EH (cell line): Measurements from ENCODE around the gene PRSS50.

ENCODE experiments used
- DNase-seq: peaks from one replicate; pipeline ENCODE4 v3.0.0-alpha.2; 2015; ENCODE audit warnings: low read depth

PRSS50 gene

GRCh38 chr3:46670000-46670890, 47.4 kb downstream of the PRSS50 start:
- DNase-seq: no peak

DNA sequence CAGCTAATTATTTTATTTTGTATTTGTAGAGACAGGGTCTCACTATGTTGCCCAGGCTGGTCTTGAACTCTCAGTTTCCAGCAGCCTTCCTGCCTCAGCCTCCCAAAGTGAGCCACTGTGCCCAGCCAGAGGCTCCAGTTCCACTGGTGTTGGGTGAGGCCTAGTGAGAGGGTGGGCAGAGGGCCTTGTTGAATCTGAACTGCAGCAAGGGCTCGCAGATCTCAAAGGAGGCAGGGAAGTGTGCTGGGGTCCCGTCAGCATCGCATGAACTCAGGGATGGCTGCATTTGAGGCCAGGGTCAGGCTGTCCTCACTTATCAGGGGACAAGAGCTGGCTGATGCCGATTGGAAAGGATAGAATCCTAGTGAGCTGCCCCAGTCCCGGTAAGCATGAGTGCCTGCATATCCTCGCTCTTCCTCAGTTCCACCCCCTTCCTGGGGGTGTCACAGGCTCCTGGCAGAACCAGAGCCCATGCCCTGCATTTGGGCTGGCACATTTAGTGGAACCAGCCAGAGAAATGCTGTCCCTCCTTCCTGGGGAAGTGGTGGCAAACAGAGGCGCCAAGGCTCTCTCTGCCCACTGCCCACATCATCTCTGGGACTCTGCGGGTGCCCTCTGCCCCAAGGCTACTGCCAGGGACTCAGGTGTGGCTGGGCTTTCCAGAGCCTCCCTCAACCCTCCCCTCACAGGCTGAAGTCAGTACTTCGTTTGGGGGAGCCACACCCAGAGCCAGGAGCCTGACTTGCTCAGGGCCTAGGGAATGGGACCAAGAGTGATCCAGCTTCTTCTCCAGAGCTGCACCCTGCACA, 48.3 kb downstream of the PRSS50 start:
- no peak for DNase-seq

DNA sequence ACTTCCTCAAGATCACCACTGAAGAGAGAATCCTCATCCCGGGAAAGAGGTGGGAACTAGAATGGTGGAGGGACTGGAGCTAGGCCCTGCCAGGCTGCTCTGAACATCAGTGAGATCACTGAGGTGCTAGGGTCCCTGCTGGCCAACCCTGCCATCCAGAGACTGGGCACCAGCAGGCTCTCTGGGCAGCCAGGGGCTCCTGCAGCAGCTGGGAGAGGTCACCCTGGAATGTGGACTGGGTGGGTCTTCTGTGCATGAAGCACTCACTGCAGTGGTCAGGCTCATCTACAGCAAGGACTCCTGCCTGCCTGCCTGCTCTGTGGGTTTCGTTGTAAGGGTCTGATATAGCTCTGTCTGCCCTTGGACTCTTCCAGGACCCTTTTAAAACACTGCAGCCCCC, 49.1 kb downstream of the PRSS50 start:
- no peak for DNase-seq

DNA sequence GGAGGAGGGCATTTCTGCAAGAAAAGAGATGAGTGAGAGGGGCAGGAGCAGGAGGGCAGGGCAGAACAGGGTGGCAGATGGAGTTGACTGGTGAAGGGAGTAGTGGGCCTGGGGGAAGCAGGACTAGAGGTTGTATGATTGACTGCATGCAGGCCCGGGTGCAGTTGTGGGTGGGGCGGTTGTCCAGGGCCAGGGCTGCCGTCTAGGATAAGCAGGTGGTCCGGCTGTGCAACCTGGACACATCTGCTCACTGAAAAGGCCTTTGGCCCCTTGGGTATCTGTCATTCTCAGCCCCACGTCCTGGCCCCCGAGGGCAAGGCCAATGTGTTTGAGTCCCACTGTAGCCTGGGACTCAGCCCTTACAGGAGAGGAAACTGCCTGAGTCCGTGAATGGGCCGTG, 49.6 kb downstream of the PRSS50 start:
- DNase-seq: no peak

DNA sequence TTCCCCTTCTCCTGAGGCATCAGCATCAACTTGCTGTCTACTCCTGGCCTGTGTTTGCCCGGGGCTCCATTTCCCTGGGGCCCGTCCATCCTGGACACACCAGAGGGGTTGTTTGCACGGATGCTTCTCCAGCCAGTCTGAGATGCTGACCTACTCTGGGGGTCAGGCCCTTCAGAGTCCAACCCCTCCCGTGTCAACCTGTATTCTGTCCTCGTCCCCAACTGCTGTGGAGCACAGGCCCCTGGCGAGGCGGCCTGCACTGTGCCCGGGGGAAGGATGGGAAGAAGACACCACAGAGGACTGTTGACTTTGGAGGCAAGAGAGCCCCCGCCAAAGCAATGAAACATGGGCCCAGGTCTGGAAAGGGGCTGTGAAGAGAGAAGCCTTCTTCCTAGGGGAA, 50.0 kb downstream of the PRSS50 start:
- no peak for DNase-seq

- DNase-seq: no peak
Measured at GRCh38 chr3:46667061-46667621, 50.5 kb downstream of the PRSS50 start.

- DNase-seq: no peak
Measured at GRCh38 chr3:46666453-46666845, 51.2 kb downstream of the PRSS50 start.

DNA sequence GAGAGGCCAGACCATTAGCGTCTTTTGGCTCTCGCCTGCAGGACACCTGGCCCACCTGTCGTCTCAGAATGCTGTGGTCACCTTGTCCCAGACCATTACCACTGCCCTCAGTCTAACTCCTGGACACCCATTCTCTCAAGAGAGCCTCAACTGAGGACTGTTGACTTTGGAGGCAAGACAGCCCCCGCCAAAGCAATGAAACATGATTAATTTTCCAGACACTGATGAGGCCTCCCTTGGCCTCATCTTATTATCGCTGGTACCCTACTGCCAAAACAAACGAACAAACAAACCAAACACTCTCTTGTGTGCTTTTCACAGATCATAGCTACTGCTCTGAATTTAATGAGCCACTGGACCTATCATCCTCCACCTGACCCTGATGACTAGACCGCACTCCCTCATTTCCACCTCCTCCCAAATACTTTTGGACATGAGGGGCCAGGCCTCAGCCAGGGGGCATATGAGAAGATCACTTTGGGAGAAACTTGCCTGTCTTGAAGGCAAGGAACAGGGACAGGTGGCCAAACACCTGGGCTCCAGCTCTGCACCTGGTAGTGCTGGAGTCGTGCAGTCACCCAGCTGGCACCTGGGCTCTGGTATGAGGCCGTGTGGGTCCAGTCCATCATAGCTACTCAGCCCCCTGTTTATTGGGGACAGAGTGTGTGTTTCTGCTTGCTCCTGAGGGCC, 51.8 kb downstream of the PRSS50 start:
- no peak for DNase-seq

DNA sequence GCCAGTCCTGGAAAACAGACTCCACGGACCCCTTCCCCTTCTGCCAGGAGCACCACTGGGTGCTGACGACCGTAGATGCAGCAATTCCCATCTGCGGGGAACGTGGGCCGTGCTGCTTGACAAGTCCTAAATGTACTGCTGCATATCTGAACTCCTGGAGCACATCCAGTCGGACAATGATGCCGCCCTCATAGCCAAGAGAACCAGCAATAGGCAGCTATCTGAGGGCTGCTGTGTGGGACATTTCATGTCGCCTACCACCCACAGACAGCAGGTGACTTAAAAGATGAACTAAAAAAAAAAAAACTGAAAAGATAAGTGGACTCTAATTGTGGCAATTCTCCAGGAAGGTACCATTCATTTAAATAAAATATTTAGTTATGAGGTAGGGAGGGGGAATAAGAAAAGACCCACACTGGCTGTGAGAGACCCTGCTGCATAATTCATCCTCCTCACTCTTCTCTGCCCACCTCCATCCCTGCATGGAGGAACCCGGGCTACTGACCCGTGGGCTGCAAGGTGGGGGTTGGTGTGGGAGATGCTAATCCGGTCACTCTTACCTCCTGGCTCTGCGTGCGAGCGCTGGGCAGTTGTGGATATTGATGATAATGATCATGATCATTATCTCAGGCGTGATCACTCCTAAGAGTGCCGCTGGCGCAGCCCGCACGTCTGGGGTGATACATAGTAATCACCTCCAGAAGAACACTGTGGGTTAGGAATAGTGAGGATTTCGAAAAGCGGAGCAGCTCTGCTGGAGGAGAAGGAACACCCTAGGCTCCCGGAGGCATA, 52.5 kb downstream of the PRSS50 start:
- DNase-seq: no peak

DNA sequence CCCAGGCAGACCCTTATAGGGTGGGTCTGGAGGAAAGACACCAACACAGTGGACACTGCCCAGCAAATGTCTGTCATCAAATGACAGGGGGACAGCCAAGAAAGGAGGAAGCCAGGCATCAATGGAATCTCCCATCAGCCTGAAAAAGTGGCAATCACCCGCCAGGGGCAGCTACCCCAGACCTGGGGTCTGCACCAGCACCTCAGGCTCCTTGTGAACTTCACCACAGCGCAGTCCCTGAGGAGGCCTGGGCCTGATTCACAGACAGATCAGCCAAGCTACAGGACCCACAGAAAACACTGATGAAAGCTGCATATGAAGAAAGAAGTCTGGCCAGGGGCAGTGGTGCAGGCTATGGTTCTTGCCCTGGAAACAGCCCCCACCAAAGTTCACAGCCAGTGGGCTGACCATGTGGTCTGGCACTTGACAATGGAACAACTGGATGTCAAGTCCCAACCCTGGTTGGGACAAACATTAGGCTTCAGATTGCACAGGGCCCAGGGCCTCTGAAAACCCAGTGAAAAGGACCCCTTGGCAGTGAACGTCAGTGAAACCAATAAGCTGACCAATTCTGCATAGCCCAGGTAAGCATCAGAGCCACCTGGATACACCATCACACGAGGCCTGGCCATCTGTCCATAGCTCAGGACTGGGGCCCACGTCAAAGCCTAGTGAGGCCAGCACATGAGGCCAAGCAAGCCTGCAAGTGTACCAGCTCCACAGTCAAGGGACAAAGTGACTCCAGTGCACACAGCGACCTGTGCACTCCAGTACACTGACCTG, 53.3 kb downstream of the PRSS50 start:
- no peak for DNase-seq

GRCh38 chr3:46663591-46664135, 54.0 kb downstream of the PRSS50 start:
- peak; percentile 27 for DNase-seq

DNA sequence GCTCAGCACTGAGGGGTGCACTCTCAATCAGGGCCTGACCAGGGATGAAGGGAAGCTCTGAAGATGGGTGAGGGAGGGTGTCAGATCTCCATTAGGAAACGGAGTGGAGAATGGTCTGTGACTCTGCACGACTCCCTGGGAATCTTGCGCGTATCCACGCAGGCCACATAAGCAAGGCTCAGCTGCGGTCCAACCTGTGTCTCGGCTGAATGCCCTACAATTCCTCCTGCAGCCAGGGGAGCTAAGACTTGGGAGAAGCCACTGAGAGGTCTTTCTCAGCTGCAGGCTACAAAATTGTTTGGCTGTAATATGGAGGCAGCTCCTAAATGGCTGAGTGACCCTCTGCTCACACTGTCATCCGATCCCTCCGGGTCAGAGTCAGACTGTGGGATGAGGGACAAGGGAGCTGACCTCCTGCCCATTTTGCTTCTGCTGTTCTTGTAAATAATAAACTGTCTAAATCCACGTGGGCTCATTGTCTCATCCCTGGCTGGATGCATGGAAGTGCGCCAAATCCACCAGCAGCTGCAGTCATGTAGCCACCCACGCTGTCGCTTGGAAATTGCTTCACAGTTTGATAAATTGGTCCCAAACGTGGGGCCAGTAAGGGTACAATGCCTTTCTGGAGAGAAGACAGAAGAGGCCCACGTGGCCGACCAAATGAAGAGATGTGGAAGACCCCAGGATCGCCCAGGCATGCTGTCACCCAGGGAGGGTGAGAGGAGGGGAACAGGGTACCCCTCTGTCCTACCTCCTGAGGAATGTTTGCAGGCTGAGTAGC, 54.7 kb downstream of the PRSS50 start:
- DNase-seq: peak; percentile 52
